ENCODE results near the gene MYO18A.

Gene MYO18A

DNA sequence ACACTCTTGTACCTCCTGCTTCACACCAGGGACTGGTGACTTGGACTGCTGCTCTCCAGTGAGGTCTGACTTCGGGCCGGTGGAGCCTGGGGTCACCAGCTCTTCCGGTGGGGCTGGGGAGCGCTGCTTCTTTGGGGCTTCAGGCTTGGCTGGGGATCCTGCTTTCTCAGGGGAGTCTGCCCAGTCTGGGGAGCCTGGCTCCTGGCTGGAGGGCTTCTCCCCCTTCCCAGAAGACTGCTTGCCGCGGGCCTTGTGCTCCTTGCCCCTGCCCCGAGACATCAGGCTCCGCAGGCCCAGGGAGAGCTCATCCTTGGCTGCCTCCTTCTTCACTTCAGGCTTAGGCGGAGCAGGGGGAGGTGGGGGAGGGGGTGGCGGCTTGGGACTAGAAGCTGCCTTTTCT lies 52.4 kb downstream of the MYO18A start:
- TF ChIP-seq SIN3A (IDR thresholded peaks at IDR 0.05; ENCODE audit: borderline replicate concordance, insufficient read depth, low read length) (no peak), POLR2AphosphoS5 (IDR thresholded peaks at IDR 0.05; ENCODE audit: low read depth, low read length) (no peak), TAF1 (IDR thresholded peaks at IDR 0.05; ENCODE audit: borderline replicate concordance, insufficient read depth, low read length) (no peak), FOXP2 (optimal IDR thresholded peaks at IDR 0.05; ENCODE audit: borderline replicate concordance, extremely low read depth, extremely low read length, insufficient read depth) (no peak)
- TF ChIP-seq, protein P1, sequence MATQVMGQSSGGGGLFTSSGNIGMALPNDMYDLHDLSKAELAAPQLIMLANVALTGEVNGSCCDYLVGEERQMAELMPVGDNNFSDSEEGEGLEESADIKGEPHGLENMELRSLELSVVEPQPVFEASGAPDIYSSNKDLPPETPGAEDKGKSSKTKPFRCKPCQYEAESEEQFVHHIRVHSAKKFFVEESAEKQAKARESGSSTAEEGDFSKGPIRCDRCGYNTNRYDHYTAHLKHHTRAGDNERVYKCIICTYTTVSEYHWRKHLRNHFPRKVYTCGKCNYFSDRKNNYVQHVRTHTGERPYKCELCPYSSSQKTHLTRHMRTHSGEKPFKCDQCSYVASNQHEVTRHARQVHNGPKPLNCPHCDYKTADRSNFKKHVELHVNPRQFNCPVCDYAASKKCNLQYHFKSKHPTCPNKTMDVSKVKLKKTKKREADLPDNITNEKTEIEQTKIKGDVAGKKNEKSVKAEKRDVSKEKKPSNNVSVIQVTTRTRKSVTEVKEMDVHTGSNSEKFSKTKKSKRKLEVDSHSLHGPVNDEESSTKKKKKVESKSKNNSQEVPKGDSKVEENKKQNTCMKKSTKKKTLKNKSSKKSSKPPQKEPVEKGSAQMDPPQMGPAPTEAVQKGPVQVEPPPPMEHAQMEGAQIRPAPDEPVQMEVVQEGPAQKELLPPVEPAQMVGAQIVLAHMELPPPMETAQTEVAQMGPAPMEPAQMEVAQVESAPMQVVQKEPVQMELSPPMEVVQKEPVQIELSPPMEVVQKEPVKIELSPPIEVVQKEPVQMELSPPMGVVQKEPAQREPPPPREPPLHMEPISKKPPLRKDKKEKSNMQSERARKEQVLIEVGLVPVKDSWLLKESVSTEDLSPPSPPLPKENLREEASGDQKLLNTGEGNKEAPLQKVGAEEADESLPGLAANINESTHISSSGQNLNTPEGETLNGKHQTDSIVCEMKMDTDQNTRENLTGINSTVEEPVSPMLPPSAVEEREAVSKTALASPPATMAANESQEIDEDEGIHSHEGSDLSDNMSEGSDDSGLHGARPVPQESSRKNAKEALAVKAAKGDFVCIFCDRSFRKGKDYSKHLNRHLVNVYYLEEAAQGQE (IDR thresholded peaks at IDR 0.05; ENCODE audit: insufficient read depth in 1 of 2, low read depth in 2 of 2, low read length in 2 of 2), result no peak

DNA sequence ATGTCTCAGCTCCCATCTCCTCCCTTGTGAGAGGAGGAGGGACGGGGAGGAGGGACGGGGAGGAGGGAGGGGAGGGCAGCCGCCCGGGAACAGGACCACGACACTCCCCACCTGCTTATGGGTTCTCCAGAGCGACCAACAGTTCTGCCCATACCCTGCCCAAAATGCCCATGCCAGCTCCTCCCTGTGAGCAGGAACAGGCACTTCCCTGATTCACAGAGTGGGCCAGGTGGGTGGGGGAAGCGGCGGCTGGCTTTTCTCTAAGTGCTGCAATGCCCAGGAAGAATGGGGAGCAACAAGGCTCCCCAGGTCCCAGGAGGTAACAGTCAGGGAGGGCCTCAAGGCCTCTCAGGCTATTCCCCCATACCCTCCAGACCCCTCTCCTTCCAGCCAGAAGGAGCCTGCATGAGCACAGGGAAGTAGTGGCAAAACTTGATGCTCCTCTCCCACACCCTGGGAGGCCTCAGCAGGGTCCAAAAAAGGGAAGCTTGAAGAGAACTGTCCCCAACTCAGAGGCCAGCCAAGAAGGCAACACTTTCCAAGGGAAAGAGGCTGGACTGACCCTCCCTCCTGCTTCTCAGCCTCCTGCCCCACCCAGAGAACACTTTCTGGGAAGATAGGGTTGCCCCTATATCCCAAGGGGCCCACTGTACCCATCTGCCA lies 53.8 kb downstream of the MYO18A start:
- TF ChIP-seq SIN3A (IDR thresholded peaks at IDR 0.05; ENCODE audit: borderline replicate concordance, insufficient read depth, low read length), result no peak
- TF ChIP-seq TAF1 (IDR thresholded peaks at IDR 0.05; ENCODE audit: borderline replicate concordance, insufficient read depth, low read length), result no peak
- TF ChIP-seq, protein P1 (IDR thresholded peaks at IDR 0.05; ENCODE audit: insufficient read depth in 1 of 2, low read depth in 2 of 2, low read length in 2 of 2), result no peak
- no peak for TF ChIP-seq POLR2AphosphoS5 (IDR thresholded peaks at IDR 0.05; ENCODE audit: low read depth, low read length)
- no peak for TF ChIP-seq FOXP2 (optimal IDR thresholded peaks at IDR 0.05; ENCODE audit: borderline replicate concordance, extremely low read depth, extremely low read length, insufficient read depth)

DNA sequence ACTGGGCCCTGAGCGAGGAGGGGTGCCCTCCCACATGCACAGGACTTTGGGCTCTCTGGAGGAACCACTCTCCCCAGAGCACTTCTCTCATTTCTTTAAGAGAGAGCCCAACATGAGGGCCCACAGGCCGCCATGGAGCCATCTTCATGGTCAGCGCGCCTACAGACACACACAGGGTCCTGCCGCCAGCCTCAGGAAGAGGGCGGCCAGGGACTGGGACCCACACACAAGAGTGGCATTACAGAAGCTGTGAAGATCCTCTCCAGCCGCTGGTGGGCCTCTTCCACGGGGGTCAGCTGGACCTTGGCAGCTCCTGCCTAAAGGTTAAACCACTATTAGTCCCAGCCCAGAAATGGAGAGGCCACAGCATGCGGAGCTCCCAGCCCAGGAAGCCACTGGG lies 54.5 kb downstream of the MYO18A start:
- TF ChIP-seq POLR2AphosphoS5 (IDR thresholded peaks at IDR 0.05; ENCODE audit: low read depth, low read length) (no peak), TAF1 (IDR thresholded peaks at IDR 0.05; ENCODE audit: borderline replicate concordance, insufficient read depth, low read length) (no peak), SIN3A (IDR thresholded peaks at IDR 0.05; ENCODE audit: borderline replicate concordance, insufficient read depth, low read length) (no peak), FOXP2 (optimal IDR thresholded peaks at IDR 0.05; ENCODE audit: borderline replicate concordance, extremely low read depth, extremely low read length, insufficient read depth) (no peak)
- TF ChIP-seq, protein P1 (IDR thresholded peaks at IDR 0.05; ENCODE audit: insufficient read depth in 1 of 2, low read depth in 2 of 2, low read length in 2 of 2), result no peak

DNA sequence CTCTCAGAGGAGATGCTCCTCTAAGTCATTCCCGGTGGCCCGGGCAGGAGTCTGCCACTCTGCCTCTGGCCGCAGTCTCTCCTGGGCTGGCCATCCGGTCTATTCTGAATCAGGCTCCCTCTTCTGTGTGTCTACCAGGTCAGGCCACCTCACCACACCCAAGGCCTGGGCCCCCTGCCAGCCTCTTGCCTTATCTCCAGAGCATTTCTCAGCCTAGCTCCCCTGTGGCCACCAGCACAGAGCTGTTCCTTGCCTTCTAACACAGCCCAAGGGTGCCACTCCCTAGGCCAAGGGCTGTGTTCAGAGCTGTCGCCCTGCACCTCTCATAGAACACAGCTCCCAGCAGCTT lies 55.3 kb downstream of the MYO18A start:
- TF ChIP-seq SIN3A (IDR thresholded peaks at IDR 0.05; ENCODE audit: borderline replicate concordance, insufficient read depth, low read length) (no peak), FOXP2 (optimal IDR thresholded peaks at IDR 0.05; ENCODE audit: borderline replicate concordance, extremely low read depth, extremely low read length, insufficient read depth) (no peak), TAF1 (IDR thresholded peaks at IDR 0.05; ENCODE audit: borderline replicate concordance, insufficient read depth, low read length) (no peak), POLR2AphosphoS5 (IDR thresholded peaks at IDR 0.05; ENCODE audit: low read depth, low read length) (no peak)
- TF ChIP-seq, protein P1 (IDR thresholded peaks at IDR 0.05; ENCODE audit: insufficient read depth in 1 of 2, low read depth in 2 of 2, low read length in 2 of 2), result no peak
